IPS-18a (cell line): ENCODE data around the gene LCNL1.

Experiments used
- H3K27ac ChIP-seq: one replicate; pipeline ENCODE4 v1.5.1; 2013; ENCODE audit warnings: low read length
- H3K27me3 ChIP-seq: one replicate; pipeline ENCODE4 v1.6.1; 2013; ENCODE audit warnings: mild to moderate bottlenecking, low read length; ENCODE audit not compliant: control insufficient read depth, insufficient read depth
- H3K36me3 ChIP-seq: one replicate; pipeline ENCODE4 v1.6.1; 2013; ENCODE audit warnings: low read depth, low read length; ENCODE audit not compliant: control insufficient read depth
- H3K4me1 ChIP-seq: one replicate; pipeline ENCODE4 v1.6.1; 2013; ENCODE audit warnings: low read depth, low read length; ENCODE audit not compliant: control insufficient read depth
- H3K4me3 ChIP-seq: one replicate; pipeline ENCODE4 v1.5.1; 2013; ENCODE audit warnings: low read length
- H3K9ac ChIP-seq: one replicate; pipeline ENCODE4 v1.6.1; 2013; ENCODE audit warnings: mild to moderate bottlenecking, low read length, moderate library complexity
- H3K9me3 ChIP-seq: one replicate; pipeline ENCODE4 v1.6.1; 2013; ENCODE audit warnings: low read depth, low read length; ENCODE audit not compliant: control insufficient read depth

LCNL1 gene

DNA sequence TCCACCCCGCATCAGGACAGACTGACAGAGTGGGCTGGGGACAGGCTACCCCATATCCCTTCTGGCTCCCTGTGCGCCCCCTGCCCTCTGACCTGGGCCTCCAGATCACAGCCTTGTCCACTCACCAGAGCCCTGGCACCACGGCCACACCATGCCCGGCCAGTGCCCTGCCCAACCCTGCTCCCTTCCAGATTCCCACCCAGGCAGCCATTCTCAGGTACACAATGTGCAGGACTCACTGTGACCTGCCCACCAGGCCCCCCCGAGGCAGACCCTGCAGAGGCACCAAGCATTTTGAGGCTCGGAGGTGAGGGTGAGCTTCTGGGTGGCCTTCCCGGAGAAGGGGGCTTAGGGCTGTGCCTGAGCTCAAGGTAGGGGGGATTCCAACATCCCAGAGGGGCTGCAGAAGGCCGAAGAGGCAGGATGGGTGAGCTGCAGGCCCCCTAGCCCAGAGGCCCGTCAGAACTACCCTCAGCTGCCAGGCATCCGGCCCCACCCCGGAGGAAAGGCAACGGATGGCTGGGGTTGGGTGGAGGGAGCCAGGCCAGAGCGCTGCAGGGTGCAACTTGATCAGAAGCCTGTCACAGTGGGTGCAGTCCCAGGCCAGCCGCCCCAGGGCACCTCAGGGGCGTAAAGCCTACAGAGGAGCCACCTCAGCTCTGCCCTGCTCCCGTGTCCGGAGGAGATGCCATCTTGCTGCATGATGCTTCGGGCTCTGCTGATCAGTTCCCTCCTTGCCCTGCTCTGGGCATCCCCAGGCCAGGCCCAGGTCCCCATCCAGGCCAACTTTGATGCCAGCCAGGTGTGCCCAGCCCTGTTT, at the start of gene LCNL1:
Gene LCNL1, plus strand, starts transcription at position 762 of the 820 bp plus-strand sequence. CDS start 594 bp downstream, outside the sequence.
- no peak within 1 kb of the TSS for H3K27ac ChIP-seq
- H3K9me3 ChIP-seq: no peaks in the 10 kb centered on the region
- no peak within 1 kb of the TSS for H3K4me3 ChIP-seq
- no peaks in the 10 kb centered on the region for H3K36me3 ChIP-seq
- peaks cover 27% of the 10 kb centered on the region for H3K27me3 ChIP-seq
- no peak within 1 kb of the TSS for H3K9ac ChIP-seq
- no peaks in the 10 kb centered on the region for H3K4me1 ChIP-seq

DNA sequence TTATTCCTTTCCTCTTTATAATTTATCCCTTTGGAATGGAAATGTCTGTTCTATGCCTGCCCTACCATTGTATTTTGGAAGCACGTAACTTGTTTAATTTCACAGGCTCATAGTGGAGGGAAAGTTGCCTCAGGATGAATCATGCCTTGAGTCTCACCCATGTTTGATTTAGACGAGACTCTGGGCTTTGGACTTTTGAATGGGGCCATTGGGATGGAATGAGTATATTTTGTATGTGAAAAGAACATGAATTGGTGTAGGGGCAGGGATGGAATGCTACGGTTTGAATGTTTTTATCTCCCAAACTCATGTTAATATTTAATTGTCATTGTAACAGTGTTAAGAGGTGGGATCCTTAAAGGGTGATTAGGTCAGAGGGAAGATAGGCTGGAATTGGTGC, 48.5 kb upstream of the LCNL1 start:
- no peak overlapping the region for H3K27ac ChIP-seq
- H3K27me3 ChIP-seq: no peaks in the 10 kb centered on the region
- no peaks in the 10 kb centered on the region for H3K4me1 ChIP-seq
- no peak overlapping the region for H3K9ac ChIP-seq
- H3K36me3 ChIP-seq: peaks cover 2% of the 10 kb centered on the region
- H3K9me3 ChIP-seq: no peaks in the 10 kb centered on the region
- H3K4me3 ChIP-seq: no peak overlapping the region

- Histone ChIP-seq H3K9ac (no peak overlapping the region), H3K27ac (no peak overlapping the region), H3K36me3 (peaks cover 8% of the 10 kb centered on the region)
Measured at GRCh38 chr9:136935651-136936050, 47.1 kb upstream of the LCNL1 start.

GRCh38 chr9:136936645-136937170, 46.1 kb upstream of the LCNL1 start:
- no peaks in the 10 kb centered on the region for H3K4me1 ChIP-seq
- H3K27me3 ChIP-seq: no peaks in the 10 kb centered on the region
- no peak overlapping the region for H3K27ac ChIP-seq
- no peak overlapping the region for H3K4me3 ChIP-seq
- H3K9ac ChIP-seq: no peak overlapping the region
- H3K36me3 ChIP-seq: peaks cover 14% of the 10 kb centered on the region
- H3K9me3 ChIP-seq: no peaks in the 10 kb centered on the region

More at GRCh38 chr9:136935651-136936050, 47.1 kb upstream of the LCNL1 start:
- Histone ChIP-seq H3K4me1 (no peaks in the 10 kb centered on the region), H3K9me3 (no peaks in the 10 kb centered on the region), H3K27me3 (no peaks in the 10 kb centered on the region), H3K4me3 (no peak overlapping the region)

- Histone ChIP-seq H3K9ac (no peak overlapping the region), H3K4me1 (no peaks in the 10 kb centered on the region), H3K27me3 (no peaks in the 10 kb centered on the region), H3K36me3 (peaks cover 16% of the 10 kb centered on the region), H3K4me3 (no peak overlapping the region), H3K27ac (no peak overlapping the region), H3K9me3 (no peaks in the 10 kb centered on the region)
Measured at GRCh38 chr9:136937186-136938001, 45.4 kb upstream of the LCNL1 start.

- no peaks in the 10 kb centered on the region for H3K9me3 ChIP-seq
- H3K27me3 ChIP-seq: no peaks in the 10 kb centered on the region
- no peak overlapping the region for H3K27ac ChIP-seq
- no peaks in the 10 kb centered on the region for H3K4me1 ChIP-seq
- H3K4me3 ChIP-seq: no peak overlapping the region
- H3K9ac ChIP-seq: no peak overlapping the region
- H3K36me3 ChIP-seq: peaks cover 16% of the 10 kb centered on the region
Measured at GRCh38 chr9:136939431-136939995, 43.3 kb upstream of the LCNL1 start.

GRCh38 chr9:136939996-136940525, 42.7 kb upstream of the LCNL1 start:
- Histone ChIP-seq H3K9me3 (no peaks in the 10 kb centered on the region), H3K36me3 (peaks cover 16% of the 10 kb centered on the region), H3K27me3 (no peaks in the 10 kb centered on the region), H3K4me1 (no peaks in the 10 kb centered on the region), H3K4me3 (no peak overlapping the region), H3K27ac (no peak overlapping the region), H3K9ac (no peak overlapping the region)

DNA sequence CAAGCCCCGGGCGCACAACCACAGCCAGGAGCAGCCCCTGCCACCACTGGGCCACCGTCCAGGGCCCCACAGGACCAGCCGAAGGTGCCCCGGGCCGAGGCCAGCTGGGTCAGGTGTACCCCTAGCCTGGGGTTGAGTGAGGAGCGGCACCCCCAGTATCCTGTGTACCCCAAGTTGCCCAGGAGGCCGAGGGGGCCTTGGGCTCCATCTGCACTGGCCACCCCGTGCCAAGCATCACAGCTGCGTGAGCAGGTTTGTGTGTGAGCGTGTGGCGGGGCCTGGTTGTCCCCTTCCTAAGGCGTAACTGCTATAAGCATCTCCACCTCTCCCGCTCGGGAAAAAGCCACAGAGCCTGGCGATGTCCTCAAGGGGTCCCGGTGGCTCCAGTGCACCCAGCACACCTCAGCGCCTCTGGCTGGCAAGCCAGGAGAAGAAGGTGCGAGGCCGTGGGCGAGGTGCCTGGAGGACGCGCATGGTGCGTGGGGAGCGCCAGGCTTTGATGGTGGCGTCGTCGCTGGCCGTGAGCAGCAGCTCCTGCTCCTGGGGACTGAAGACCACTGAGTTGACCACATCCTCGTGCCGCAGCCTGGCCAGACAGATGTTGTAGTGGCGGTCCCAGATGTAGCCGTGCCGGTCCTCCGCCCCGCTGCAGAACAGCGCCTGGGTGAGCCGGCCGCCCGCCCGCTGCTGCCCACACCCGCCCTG, 42.1 kb upstream of the LCNL1 start:
- Histone ChIP-seq H3K4me1 (no peaks in the 10 kb centered on the region), H3K9me3 (no peaks in the 10 kb centered on the region), H3K27me3 (no peaks in the 10 kb centered on the region), H3K4me3 (no peak overlapping the region), H3K27ac (no peak overlapping the region), H3K9ac (no peak overlapping the region), H3K36me3 (peaks cover 16% of the 10 kb centered on the region)

DNA sequence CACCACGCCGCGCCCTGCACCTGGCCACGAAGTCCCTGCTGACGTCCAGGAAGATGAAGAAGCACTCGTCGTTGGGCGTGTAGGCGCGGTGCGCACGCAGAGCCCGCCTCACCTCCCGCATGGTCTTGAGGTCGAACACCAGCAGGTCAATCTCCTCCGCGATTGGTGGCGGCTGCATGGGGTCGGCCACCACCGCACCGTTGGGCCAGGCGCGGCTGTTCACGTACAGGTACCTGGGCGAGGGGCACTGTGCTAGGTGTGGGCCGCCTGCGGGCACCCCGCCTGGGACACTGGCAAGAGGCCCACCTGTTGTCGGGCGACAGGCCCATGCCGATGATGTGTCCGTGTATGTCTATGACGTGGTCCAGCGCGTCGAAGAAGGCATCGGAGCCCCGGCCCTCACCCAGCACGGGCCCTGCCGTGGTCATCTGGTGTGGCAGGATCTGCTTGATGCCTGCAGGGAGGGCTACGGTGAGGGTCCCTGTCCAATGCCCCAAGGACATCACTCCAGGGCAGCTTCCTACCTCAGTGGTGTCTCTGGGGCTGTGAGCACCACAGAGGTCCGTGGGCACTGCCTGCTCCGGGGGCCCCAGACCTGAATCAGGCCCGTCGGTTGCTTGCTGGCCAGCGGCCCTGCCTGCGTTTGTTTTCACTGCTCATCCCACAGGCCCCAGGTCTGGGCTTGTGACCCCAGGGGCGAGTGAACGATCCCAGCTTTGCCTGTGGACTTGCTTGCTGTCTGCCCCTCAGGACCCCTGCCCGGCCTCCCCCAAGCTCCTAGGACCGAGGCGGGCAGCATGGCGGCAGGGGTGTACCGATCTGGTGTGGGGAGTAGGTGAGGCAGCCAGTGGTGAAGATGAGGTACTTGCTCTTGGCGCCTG, 41.3 kb upstream of the LCNL1 start:
- no peak overlapping the region for H3K27ac ChIP-seq
- no peaks in the 10 kb centered on the region for H3K27me3 ChIP-seq
- H3K4me3 ChIP-seq: no peak overlapping the region
- no peaks in the 10 kb centered on the region for H3K9me3 ChIP-seq
- H3K4me1 ChIP-seq: no peaks in the 10 kb centered on the region
- peaks cover 16% of the 10 kb centered on the region for H3K36me3 ChIP-seq
- no peak overlapping the region for H3K9ac ChIP-seq

DNA sequence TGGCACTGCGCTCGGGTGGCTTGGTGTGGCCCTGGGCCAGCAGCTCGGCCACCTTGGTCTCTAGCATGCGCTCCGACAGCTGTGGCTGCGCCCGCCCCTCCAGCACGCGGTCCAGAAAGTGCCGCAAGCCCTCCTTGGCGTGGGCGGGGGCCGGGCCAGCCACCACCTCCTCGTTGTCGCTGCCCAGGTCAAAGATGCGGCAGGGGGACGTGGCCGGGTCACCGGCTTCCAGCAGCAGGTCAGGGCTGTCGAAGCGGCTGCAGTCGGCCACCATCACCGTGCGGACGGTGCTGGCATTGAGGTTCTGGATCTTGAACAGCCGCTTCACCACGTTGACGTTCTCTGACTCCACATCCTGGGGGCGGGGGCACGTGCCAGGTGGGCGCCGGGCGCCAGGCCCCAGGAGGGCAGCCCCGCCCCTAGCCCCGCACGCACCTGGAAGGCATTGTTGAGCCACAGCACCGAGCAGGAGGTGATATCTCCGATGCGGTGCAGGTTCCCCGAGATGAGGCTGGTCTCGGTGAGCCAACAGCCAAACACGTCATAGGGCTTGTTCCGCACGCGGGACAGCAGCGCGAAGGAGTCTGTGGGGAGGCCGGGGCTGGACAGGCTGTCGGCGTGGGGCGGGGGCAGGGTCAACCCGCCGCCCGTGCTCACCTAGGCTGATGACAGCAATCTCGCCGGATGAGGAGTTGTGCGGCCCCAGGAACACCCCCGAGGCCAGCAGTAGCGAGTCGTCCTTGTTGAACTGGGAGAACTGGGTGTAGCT, 40.5 kb upstream of the LCNL1 start:
- no peak overlapping the region for H3K9ac ChIP-seq
- H3K36me3 ChIP-seq: peaks cover 16% of the 10 kb centered on the region
- H3K4me1 ChIP-seq: no peaks in the 10 kb centered on the region
- H3K4me3 ChIP-seq: no peak overlapping the region
- no peak overlapping the region for H3K27ac ChIP-seq
- H3K9me3 ChIP-seq: no peaks in the 10 kb centered on the region
- no peaks in the 10 kb centered on the region for H3K27me3 ChIP-seq
